T-helper 2 cell treated with Interferon-gamma antibody and Interleukin-4, amounts not matched to agents 5 μg/mL and 100 μg/mL, for 36 hours (primary cell): ENCODE results near the gene ARHGEF26.

Experiments
- DNase-seq: peaks from one replicate; pipeline ENCODE4 v3.0.0; 2021; ENCODE audit warnings: low spot score
- H3K27ac Mint-ChIP-seq: one replicate; pipeline ENCODE4 v1.8.0; 2021; ENCODE audit warnings: mild to moderate bottlenecking, mixed read lengths
- H3K27me3 Mint-ChIP-seq: one replicate; pipeline ENCODE4 v1.8.0; 2021; ENCODE audit warnings: low read depth, mixed read lengths
- H3K36me3 Mint-ChIP-seq: one replicate; pipeline ENCODE4 v1.8.0; 2021; ENCODE audit warnings: low read depth, mixed read lengths
- H3K4me1 Mint-ChIP-seq: one replicate; pipeline ENCODE4 v1.8.0; 2021; ENCODE audit warnings: low read depth, mixed read lengths
- H3K4me3 Mint-ChIP-seq: one replicate; pipeline ENCODE4 v1.8.0; 2022; ENCODE audit warnings: mild to moderate bottlenecking, moderate library complexity, mixed read lengths
- H3K9me3 Mint-ChIP-seq: one replicate; pipeline ENCODE4 v1.8.0; 2021; ENCODE audit warnings: mixed read lengths

ARHGEF26 gene

DNA sequence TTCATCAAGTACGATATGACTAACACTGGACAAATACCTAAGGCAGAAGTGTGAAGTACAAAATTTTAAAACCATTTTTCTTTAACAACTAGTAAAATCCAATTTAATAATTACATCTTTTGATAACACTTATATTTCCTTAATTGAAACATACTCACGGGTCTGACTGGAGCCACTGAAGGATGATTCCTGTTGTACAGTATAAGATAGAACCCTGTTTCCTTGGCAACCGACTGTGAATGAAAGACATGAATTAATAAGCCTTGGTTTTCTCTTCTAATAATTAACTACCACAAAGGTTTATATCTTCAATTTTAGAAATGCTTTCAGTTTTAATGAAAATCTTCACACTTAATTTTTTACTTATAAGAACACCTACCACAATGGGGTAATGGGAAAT, 183.7 kb downstream of the ARHGEF26 start:
- no peaks in the 10 kb centered on the region for H3K27me3 Mint-ChIP-seq
- H3K9me3 Mint-ChIP-seq, result no peaks in the 10 kb centered on the region
- DNase-seq, result no peak
- H3K4me1 Mint-ChIP-seq, result peaks cover 14% of the 10 kb centered on the region
- H3K36me3 Mint-ChIP-seq, result peaks cover 68% of the 10 kb centered on the region
- H3K27ac Mint-ChIP-seq, result no peak overlapping the region
- H3K4me3 Mint-ChIP-seq, result no peak overlapping the region

DNA sequence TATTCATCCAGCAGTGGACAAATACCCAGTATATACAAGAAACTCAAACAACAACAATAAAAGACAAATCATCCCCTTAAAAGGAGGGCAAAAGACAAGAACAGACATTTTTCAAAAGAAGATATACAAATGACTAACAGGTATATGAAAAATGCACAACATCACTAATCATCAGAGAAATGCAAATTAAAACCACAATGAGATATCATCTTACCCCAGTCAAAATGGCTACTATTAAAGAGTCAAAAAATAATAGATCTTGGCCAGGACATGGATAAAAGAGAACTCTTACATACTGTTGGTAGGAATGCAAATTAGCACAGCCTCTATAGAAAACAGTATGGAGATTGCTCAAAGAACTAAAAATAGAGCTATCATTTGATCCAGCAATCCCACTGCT, 186.2 kb downstream of the ARHGEF26 start:
- peaks cover 59% of the 10 kb centered on the region for H3K36me3 Mint-ChIP-seq
- DNase-seq, result no peak
- peak overlapping the region; percentile 6 for H3K27ac Mint-ChIP-seq
- no peaks in the 10 kb centered on the region for H3K9me3 Mint-ChIP-seq
- no peaks in the 10 kb centered on the region for H3K27me3 Mint-ChIP-seq
- peaks cover 18% of the 10 kb centered on the region for H3K4me1 Mint-ChIP-seq
- H3K4me3 Mint-ChIP-seq, result no peak overlapping the region
